ENCODE data around the gene ZNF621.

Gene ZNF621

DNA sequence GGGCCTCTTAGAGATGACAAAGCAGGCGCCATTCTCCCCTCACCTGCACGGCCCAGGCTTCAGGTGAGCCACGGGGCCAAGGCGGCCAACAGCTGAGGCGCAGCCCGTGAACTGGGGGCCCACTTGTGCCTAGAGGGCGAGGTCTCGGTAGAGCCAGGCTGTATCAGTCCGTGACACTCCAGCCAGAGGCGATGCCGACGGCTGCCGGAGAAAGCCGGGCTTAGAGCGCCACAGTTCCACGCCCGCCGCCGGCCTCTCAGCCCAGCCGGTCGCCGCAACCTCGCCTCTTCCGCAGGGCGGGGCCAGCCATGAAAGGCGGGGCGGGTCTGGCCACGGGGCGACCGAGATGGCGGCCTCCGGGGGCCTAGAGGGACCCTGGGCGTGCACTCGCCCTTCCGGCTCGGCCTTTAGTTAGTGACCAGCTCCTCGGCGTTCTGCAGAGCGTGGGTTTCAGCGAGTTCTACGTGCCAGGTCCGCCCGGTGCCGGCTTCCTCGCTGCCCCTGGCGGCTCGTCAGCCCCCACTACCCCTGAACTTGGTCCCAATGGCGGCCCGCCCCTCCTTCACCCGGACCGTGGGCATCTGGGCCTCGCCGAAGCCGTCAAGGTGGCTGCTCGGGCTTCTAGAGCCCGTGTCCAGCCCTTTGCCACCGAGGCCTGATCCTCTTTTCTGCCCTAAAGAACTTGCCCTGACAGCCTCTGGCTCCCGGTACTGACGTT, at the start of gene ZNF621:
Gene ZNF621, plus strand, starts transcription at position 393 of the 718 bp plus-strand sequence. CDS start 881 bp downstream, outside the sequence.
- peak; percentile 84 for DNase-seq (ENCODE audit: low read depth)

DNA sequence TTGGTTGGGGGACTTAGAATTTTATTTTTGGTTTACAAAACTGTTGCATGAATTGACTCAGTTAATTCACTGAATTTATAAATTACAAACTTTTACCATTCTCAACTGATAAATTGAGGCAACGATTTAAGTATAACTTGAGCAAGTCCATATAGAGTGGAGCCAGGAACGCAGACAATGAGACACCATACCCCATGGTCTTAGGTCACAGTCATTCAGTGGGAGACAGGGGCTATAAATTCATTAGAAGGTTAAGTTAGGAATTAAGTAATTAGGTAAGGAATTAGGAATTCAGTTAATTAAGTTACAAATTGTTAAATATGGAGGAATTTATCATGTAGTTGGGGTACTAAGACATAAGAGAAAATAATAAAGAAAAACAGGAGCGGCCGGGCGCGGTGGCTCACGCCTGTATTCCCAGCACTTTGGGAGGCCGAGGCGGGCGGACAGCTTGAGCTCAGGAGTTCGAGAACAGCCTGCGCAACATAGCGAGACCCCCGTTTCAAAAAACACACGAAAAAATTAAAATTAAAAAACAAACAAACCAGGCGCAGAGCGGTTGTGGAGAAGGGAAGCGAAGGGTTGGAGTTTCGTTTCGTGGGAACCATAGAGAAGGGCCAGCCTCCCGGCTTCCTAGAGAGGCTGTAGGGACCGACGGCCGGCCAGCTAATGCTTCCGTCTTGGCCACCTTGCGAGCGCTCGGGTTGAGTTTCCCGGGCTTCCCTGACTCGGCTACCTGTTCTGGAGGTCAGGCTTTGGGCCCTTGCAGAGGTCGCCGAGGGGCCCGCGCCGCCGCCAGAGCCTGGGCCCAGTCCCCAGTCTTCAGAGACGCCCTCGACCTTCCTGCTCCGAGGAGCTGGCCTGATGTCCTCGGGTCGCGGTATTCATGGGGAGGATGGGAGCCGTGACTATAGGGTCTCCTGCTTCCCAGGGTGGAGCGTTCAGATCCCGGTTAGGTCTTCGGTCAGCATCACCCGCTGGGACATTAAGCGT, 48.0 kb upstream of the ZNF621 start, which contains the start of gene ZNF619:
Gene ZNF619, plus strand, starts transcription at position 645 of the 993 bp plus-strand sequence. CDS start 858 bp downstream, outside the sequence.
- peak; percentile 39 for DNase-seq (ENCODE audit: low read depth)

GRCh38 chr3:40477666-40478065, 47.1 kb upstream of the ZNF621 start:
- no peak for DNase-seq (ENCODE audit: low read depth)

GRCh38 chr3:40487172-40487571, 37.6 kb upstream of the ZNF621 start:
- no peak for DNase-seq (ENCODE audit: low read depth)

DNA sequence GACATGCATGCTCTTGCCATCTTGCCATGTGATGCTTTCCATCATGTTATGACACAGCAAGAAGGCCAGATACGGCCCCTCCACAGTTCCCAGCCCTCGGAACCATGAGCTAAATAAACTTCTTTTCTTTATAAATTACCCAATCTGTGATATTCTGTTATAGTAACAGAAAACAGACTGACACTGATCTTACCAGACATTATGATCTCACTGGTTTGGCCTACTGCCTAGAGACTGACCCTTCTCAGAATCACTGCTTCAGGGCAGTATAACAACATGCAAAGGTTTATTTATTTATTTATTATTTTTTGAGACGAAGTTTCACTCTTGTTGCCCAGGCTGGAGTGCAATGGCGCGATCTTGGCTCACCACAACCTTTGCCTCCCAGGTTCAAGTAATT, 33.8 kb upstream of the ZNF621 start:
- DNase-seq (ENCODE audit: low read depth), result no peak

DNA sequence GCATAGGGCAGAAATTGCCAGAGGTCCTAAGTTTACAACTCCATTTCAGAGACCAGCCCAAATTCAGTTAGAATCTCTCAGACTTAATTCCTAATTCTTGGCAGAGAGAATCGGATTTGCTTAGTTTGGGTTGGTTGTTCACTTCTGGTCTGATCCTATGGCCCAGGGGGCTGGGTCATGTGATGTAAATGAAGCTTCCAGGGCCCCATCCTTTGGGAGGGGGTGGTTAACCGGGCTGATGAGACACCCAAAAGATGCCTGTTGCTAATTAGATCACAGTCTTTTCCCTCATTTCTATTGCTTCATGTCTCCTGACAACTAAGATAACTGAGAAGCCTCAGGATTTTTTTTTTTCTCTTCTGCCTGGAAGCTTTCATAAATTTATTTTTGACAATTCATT, 30.1 kb upstream of the ZNF621 start:
- no peak for DNase-seq (ENCODE audit: low read depth)

GRCh38 chr3:40497288-40497687, 27.5 kb upstream of the ZNF621 start:
- no peak for DNase-seq (ENCODE audit: low read depth)

- no peak for DNase-seq (ENCODE audit: low read depth)
Measured at GRCh38 chr3:40499952-40500351, 24.8 kb upstream of the ZNF621 start.

DNA sequence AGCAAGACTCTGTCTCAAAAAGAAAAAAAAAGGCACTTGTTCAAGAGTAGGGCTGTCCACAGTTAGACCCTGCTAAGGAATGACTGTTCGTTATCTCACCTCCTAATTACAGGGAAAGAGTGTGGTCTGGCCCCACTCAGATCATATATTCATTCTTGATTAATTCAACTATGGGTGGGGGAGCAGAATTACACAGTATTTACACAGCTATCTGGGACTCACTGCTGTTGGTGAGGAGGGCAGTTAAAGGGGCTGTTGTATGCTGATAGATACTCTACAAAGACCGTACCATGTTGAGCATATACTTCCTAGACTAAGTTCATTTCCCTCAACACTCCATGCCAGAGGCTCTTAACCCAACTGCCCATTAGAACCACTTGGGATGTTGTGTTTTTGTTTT, 22.7 kb upstream of the ZNF621 start:
- no peak for DNase-seq (ENCODE audit: low read depth)

DNA sequence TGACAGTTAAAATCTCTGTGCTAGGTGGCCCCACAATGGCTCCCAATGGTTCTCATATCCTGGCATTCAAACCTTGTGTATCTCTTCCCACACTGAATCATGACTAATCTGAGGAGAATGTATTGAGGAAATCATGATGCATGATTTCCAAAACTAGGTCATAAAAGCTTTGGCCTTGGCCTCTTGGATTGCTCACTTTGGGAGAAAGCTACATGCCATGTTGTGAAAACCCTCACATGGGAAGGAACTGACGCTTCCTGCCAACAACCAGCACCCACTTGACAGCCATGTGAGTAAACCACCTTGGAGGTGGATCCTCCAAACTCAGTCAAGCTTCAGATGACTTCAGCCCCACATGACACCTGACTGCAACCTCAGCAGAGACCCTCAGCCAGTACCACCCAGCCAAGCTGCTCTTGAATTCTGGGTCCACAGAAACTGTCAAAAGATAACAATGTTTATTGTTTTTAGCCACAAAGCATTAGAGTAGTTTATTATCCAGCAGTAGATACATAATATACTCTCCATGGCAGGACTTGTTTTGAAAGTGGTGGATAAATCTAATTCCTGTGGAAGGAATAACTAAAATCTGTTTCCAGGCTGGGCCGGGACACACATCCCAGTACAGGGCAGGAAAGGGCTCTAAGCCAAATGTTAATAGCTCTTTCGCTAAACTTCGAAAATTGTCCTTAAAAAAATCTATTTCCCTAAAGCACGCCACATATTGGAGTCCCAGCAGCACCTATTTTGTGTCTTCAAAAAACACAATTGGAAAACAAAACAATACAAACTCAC, 19.9 kb upstream of the ZNF621 start:
- no peak for DNase-seq (ENCODE audit: low read depth)

- DNase-seq (ENCODE audit: low read depth), result peak; percentile 36
Measured at GRCh38 chr3:40505599-40506462, 18.9 kb upstream of the ZNF621 start, which contains the start of gene ZNF620. Gene ZNF620 (plus strand): TSS chr3:40506039. CDS start chr3:40506353, 314 bp downstream.

DNA sequence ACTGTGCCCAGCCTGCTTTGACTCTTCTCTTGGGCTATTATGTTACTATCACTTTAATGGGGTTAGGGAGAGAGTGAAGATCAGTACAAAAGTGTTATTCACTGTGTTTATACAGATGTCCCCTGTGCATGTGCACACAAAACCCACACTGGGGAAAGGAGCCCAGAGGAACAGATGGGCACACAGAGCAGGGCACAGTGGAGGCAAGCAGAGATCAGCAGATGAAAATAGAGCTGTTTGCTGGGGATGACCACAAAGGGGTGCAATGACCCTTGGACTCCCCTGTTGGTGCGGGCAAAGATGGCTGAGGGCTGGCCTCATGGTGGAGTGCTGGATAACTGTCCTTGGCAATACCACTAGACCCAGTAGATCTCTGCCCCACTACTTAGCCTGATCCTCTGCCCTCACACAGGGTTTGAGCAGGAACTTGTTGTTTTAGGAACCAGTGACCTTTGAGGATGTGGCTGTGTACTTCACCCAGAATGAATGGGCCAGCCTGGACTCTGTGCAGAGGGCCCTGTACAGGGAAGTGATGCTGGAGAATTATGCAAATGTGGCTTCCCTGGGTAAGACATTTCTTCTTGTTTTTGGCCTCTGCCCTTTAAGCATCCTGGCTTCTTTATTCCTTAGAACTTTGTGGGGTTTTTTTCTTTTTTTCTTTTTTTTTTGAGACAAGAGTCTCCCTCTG, 13.6 kb upstream of the ZNF621 start:
- DNase-seq (ENCODE audit: low read depth), result no peak

GRCh38 chr3:40516201-40516600, 8.6 kb upstream of the ZNF621 start:
- no peak for DNase-seq (ENCODE audit: low read depth)

- DNase-seq (ENCODE audit: low read depth), result no peak
Measured at GRCh38 chr3:40518067-40518466, 6.7 kb upstream of the ZNF621 start.

GRCh38 chr3:40518848-40519247, 5.9 kb upstream of the ZNF621 start:
- DNase-seq (ENCODE audit: low read depth), result no peak

DNA sequence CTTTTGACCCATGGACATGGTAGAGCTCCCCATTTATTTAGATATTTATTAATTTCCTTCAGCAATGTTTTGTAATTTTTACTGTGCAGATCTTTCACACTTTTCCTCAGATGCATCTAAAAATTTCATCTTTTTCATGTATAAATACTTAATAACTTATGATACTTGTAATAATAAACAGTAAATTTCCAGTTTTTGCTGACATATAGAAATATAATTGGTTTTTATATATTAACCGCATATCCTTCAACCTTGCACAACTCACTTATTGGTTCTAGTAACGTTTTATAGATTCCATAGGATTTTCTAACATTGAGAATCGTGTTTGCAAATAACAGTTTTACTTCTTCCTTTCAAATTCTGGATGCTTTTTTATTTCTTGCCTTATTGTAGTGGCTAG, 3.5 kb upstream of the ZNF621 start:
- no peak for DNase-seq (ENCODE audit: low read depth)

DNA sequence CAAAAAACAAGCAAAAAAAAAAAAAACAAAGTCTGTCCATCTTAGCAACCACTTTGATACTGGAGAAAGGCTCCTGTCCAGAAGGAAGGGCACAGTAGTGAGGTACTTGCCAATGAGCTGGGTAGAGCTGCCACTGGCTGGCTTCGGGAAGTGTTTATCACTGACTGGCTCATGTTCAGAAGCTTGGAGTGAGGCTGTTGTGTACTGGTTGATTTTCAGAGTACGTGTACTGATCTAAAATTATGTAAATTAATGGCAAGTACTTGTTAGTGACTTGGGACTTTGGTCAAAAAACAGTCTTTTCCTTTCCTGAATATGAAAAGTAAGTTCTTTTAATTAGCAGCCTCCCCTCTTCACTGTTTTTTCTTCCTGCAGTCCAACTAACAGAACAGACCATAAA, 979 bp upstream of the ZNF621 start:
- no peak for DNase-seq (ENCODE audit: low read depth)

DNA sequence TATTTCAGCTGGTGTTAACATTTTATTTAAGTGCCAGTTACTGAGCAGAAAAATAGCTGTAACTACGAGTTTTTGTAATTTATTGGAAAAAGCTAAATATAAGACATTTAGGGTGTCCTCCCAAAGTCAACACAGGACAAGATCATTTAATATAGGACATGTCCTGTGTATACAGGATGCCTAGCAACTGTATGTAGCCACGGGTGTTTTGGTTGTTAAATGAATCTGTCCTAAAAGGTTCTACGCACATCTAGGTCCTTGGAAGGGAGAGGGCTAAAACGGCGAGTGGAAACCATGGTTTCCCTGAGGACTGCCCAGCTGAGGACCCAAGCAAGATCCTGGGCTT, 565 bp upstream of the ZNF621 start:
- no peak for DNase-seq (ENCODE audit: low read depth)

GRCh38 chr3:40528426-40528825, 3.7 kb downstream of the ZNF621 start:
- no peak for DNase-seq (ENCODE audit: low read depth)

- no peak for DNase-seq (ENCODE audit: low read depth)
Measured at GRCh38 chr3:40532252-40532651, 7.5 kb downstream of the ZNF621 start.

DNA sequence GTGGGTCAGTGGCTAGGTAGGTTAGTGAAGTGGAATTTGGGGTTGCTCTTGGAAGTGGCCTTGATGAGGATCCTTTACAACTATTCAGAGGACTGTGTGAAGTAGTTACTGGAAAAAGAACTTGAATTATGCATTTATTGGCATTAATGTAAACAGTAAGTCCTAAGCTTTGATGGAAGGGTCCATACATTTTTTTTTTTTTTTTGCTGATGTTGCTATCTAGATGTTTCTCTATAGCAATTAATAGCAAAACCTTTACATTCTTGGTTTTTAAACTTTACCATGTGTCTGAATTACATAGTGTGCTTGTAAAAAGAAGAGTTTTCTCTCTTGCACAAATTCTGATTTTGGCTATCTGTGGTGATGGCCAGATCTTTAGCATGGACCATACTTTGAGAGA, 9.5 kb downstream of the ZNF621 start:
- DNase-seq (ENCODE audit: low read depth), result no peak

Data from activated T-cell treated with anti-CD3 and anti-CD28 coated beads for 48 hours (primary cell).